K562 (cell line): ENCODE data around the gene SULT2B1. TPM values are rescaled to one million over a fixed set of nuclear protein-coding genes. Genes with fewer than 3 reads are reported as not detected.

Source experiments
- ATAC-seq: fragments of 200-7000 bp; cut with Tn5 transposase; 3 replicates; pipeline ENCODE4 v1.9.1; 2020; ENCODE audit warnings: moderate library complexity
- BruUV-seq: library from RNA; stranded (reverse); fragments of 400-500 nt; replicated peaks from 2 replicates; lab custom pipeline; 2021; lab: Mats Ljungman, UMichigan
- CTCF ChIA-PET: fragments of 300-600 bp; formaldehyde crosslinking; extraction: SDS; loops from one replicate; lab custom pipeline; 2021; ENCODE audit warnings: low intra/inter-chr PET ratio; lab: Yijun Ruan, JAX
- POLR2A ChIA-PET: fragments of 300-600, 350-650 bp; sonication (Branson Sonifier 250); formaldehyde crosslinking; extraction: SDS; loops from one replicate; lab custom pipeline; 2021; ENCODE audit warnings: antibody characterized with exemption, inconsistent platforms; lab: Yijun Ruan, JAX
- DNase-seq, 4 experiments: peaks; one replicate each; pipeline versions ENCODE4 v3.0.0 to v3.0.0-alpha.2; 2011 to 2018; ENCODE audit warnings: low spot score in 3 of 4, mixed read lengths in 3 of 4; ENCODE audit errors: extremely low read depth in 1 of 4
- FAIRE-seq: peaks from 2 replicates; lab custom pipeline; 2011; peaks lifted over from hg19 to GRCh38; lab: Jason Lieb, UNC
- H2AFZ ChIP-seq: 2 replicates; pipeline ENCODE4 v1.6.0; 2011; ENCODE audit warnings: low read depth, low read length, control low read depth, inconsistent platforms
- H3K27ac ChIP-seq: fragments of 200-600 bp; 3 replicates; pipeline ENCODE4 v1.8.0; 2011; ENCODE audit warnings: low read depth, mild to moderate bottlenecking, control low read depth, inconsistent platforms, low read length, moderate library complexity, mixed read lengths; ENCODE audit errors: extremely low read depth
- H3K27me3 ChIP-seq, 2 experiments: fragments of 300-600 bp in 1 of 2; 2 replicates in 1 of 2; 3 replicates in 1 of 2; pipeline versions ENCODE4 v1.6.0 to v1.8.0; 2011; ENCODE audit warnings: inconsistent platforms in 2 of 2, low read length in 2 of 2, mild to moderate bottlenecking in 1 of 2, mixed read lengths in 1 of 2, moderate library complexity in 1 of 2; ENCODE audit not compliant: control insufficient read depth in 2 of 2, insufficient read depth in 2 of 2
- H3K36me3 ChIP-seq: fragments of 300-600 bp; 3 replicates; pipeline ENCODE4 v1.8.0; 2011; ENCODE audit warnings: mild to moderate bottlenecking, low read length, inconsistent platforms; ENCODE audit not compliant: control insufficient read depth, insufficient read depth
- H3K4me1 ChIP-seq, 2 experiments: fragments of 200-600 bp in 1 of 2; replicated peaks in 1 of 2; 2 replicates in 1 of 2; 3 replicates in 1 of 2; pipeline versions ENCODE4 v1.5.1 to v1.8.0; 2011; ENCODE audit warnings: inconsistent platforms in 2 of 2, low read length in 2 of 2, mild to moderate bottlenecking in 1 of 2, mixed read lengths in 1 of 2, moderate library complexity in 1 of 2; ENCODE audit not compliant: control insufficient read depth in 2 of 2, insufficient read depth in 2 of 2
- H3K4me2 ChIP-seq: 2 replicates; pipeline ENCODE4 v1.6.1; 2011; ENCODE audit warnings: low read length, control low read depth, inconsistent platforms, mixed read lengths; ENCODE audit not compliant: insufficient read depth
- H3K4me3 ChIP-seq: fragments of 200-600 bp; sonication (generic), shearing (Covaris generic); 2 replicates; pipeline ENCODE4 v1.5.1; 2016; ENCODE audit warnings: control low read depth, inconsistent platforms
- H3K79me2 ChIP-seq: fragments of 200-600 bp; 3 replicates; pipeline ENCODE4 v1.8.0; 2011; ENCODE audit warnings: low read length, inconsistent platforms; ENCODE audit not compliant: control insufficient read depth, insufficient read depth
- H3K9ac ChIP-seq, 2 experiments: 2 replicates each; pipeline versions ENCODE4 v1.6.0 to v1.6.1; 2011; ENCODE audit warnings: low read depth in 2 of 2, low read length in 2 of 2, control low read depth in 1 of 2, inconsistent platforms in 1 of 2, mild to moderate bottlenecking in 1 of 2, mixed read lengths in 1 of 2; ENCODE audit not compliant: insufficient read depth in 1 of 2
- H3K9me1 ChIP-seq: one replicate; pipeline ENCODE4 v1.6.0; 2011; ENCODE audit warnings: inconsistent platforms, mild to moderate bottlenecking, low read length, moderate library complexity; ENCODE audit not compliant: control insufficient read depth, insufficient read depth
- H3K9me3 ChIP-seq: replicated peaks from 2 replicates; pipeline ENCODE4 v1.5.1; 2011; ENCODE audit warnings: low read depth, low read length, inconsistent platforms; ENCODE audit not compliant: control insufficient read depth, insufficient read depth
- H4K20me1 ChIP-seq: replicated peaks from 2 replicates; pipeline ENCODE4 v1.6.1; 2011; ENCODE audit warnings: low read length, inconsistent platforms, mixed read lengths; ENCODE audit not compliant: control insufficient read depth, insufficient read depth
- C11orf30 ChIP-seq: fragments of 450-650 bp; IDR thresholded peaks from 2 replicates; pipeline ENCODE4 v1.6.1; 2016; ENCODE audit warnings: low read depth, mild to moderate bottlenecking
- GATAD2B ChIP-seq: fragments of 450-650 bp; IDR thresholded peaks from 2 replicates; pipeline ENCODE4 v1.6.1; 2017; ENCODE audit warnings: mild to moderate bottlenecking, borderline replicate concordance
- MAFF ChIP-seq: IDR thresholded peaks from 2 replicates; pipeline ENCODE4 v1.6.1; 2012; ENCODE audit warnings: low read length, improper control_type of control experiment
- MAFG ChIP-seq: fragments of 450-650 bp; conservative IDR thresholded peaks from 2 replicates; pipeline ENCODE4 v1.6.1; 2016; ENCODE audit warnings: missing genetic modification characterization, missing compliant biosample characterization
- MAFK ChIP-seq: IDR thresholded peaks from 2 replicates; pipeline ENCODE4 v1.6.1; 2011; ENCODE audit warnings: low read length, improper control_type of control experiment
- NFE2 ChIP-seq: IDR thresholded peaks from 2 replicates; pipeline ENCODE4 v1.6.1; 2014; ENCODE audit warnings: antibody characterized with exemption, low read depth
- NFXL1 ChIP-seq: fragments of 450-650 bp; formaldehyde crosslinking; IDR thresholded peaks from 2 replicates; pipeline ENCODE4 v1.4.0; 2021; ENCODE audit warnings: mild to moderate bottlenecking
- POLR2AphosphoS5 ChIP-seq: IDR thresholded peaks from 2 replicates; pipeline ENCODE4 v1.6.1; 2011; ENCODE audit warnings: mild to moderate bottlenecking, low read depth, low read length, moderate library complexity; ENCODE audit not compliant: control insufficient read depth, insufficient read depth
- RNF219 ChIP-seq: fragments of 250-450 bp; sonication (Bioruptor Pico); IDR thresholded peaks from 2 replicates; pipeline ENCODE4 v1.5.0; 2022; ENCODE audit warnings: mild to moderate bottlenecking
- SUPT5H ChIP-seq: fragments of 450-650 bp; IDR thresholded peaks from 2 replicates; pipeline ENCODE4 v1.6.1; 2016
- TGIF2 ChIP-seq: sonication (generic); formaldehyde crosslinking; IDR thresholded peaks from 2 replicates; pipeline ENCODE4 v1.8.1; 2022; ENCODE audit warnings: mild to moderate bottlenecking, missing genetic modification reagents, moderate library complexity
- TSC22D4 ChIP-seq: fragments of 450-650 bp; IDR thresholded peaks from 2 replicates; pipeline ENCODE4 v1.6.1; 2016; ENCODE audit warnings: missing genetic modification characterization, missing biosample characterization, control low read depth
- ZC3H11A ChIP-seq: IDR thresholded peaks from 2 replicates; pipeline ENCODE4 v1.6.1; 2012; ENCODE audit warnings: low read depth, low read length, improper control_type of control experiment
- ZNF282 ChIP-seq: sonication (generic); formaldehyde crosslinking; IDR thresholded peaks from 2 replicates; pipeline ENCODE4 v1.8.1; 2023; ENCODE audit warnings: missing genetic modification reagents
- ZNF316 ChIP-seq: fragments of 450-650 bp; IDR thresholded peaks from 2 replicates; pipeline ENCODE4 v1.6.1; 2016
- ZNF655 ChIP-seq: fragments of 250-450 bp; sonication (Bioruptor Pico); IDR thresholded peaks from 2 replicates; pipeline ENCODE4 v1.5.0; 2021
- ZNF778 ChIP-seq: fragments of 450-650 bp; formaldehyde crosslinking; IDR thresholded peaks from 2 replicates; pipeline ENCODE4 v1.4.0; 2020; ENCODE audit warnings: mild to moderate bottlenecking, moderate library complexity
- ZSCAN32 ChIP-seq: fragments of 450-650 bp; formaldehyde crosslinking; IDR thresholded peaks from 2 replicates; pipeline ENCODE4 v1.4.0; 2020; ENCODE audit warnings: mild to moderate bottlenecking, moderate library complexity
- WGBS: fragments of 100-300 bp; shearing (Covaris generic); methylation state at CpG from one replicate; pipeline ENCODE4 v1.1.6; 2016; ENCODE audit warnings: low coverage, mixed read lengths; ENCODE audit not compliant: insufficient coverage; ENCODE audit errors: missing lambda C conversion rate; 5-methylcytosine and 5-hydroxymethylcytosine counted together
- in situ Hi-C: fragments of 300-500 bp; cut with MboI; formaldehyde crosslinking; loops from 4 replicates; pipeline ENCODE4 v1.15.0; 2018; ENCODE audit warnings: inconsistent platforms, mixed read lengths
- intact Hi-C: fragments of 100-400 bp; cut with micrococcal nuclease; formaldehyde crosslinking; loops from 2 replicates; pipeline ENCODE4 v1.14.2; 2022
- polyA plus RNA-seq, 8 experiments: library from polyadenylated mRNA; depleted of rRNA in 4 of 8; stranded (reverse) in 5 of 8; unstranded in 3 of 8; fragments of >200 nt; fragmentation: Nextera tagmentation in 2 of 8; fragmentation: Illumina TruSeq in 1 of 8; extraction: Ambion mirVana in 2 of 8; extraction: Trizol in 1 of 8; gene quantifications; 2 replicates each; pipeline versions ENCODE4 v1.2.1 to v1.2.3, GENCODE V29; 2011 to 2014; ENCODE audit warnings: inconsistent platforms in 1 of 8, missing spikeins in 1 of 8
- total RNA-seq, 7 experiments: library from RNA; depleted of rRNA in 6 of 7; stranded (reverse); fragments of >200 nt in 6 of 7; fragmentation: Illumina TruSeq in 2 of 7; extraction: Trizol in 2 of 7; gene quantifications; 2 replicates each; pipeline versions ENCODE4 v1.2.1 to v1.2.3, GENCODE V29; 2011 to 2021; ENCODE audit warnings: low replicate concordance in 1 of 7

The SULT2B1 gene
- total and polyA plus RNA-seq, 9 of the 15 experiments (the other 6 are each of a cell fraction or from before 2014, with no cell fraction given): 0.09 to 0.62 (median 0.22) TPM; not detected in 2

- WGBS: 68% methylated on average over 16 of the region's 19 CpGs
- H3K27ac ChIP-seq: no peak overlapping the region; the same call in 2 of the 3 replicates
- intact Hi-C loops: no loop called here
- peaks cover 11% of the 10 kb centered on the region for H3K9me1 ChIP-seq
- H3K9ac ChIP-seq: peak overlapping the region in 1 of 2 experiments; percentile 94; a peak in 2 of 4 replicates
- H3K79me2 ChIP-seq: peaks cover 44% of the 10 kb centered on the region
- no peak for ATAC-seq
- POLR2A ChIA-PET: interaction anchor here (0.8 to 4.7 kb wide), 14 partner anchors 8 to 169 kb away, joined by 3 to 85 read pairs (median 3); partner anchors contain the start of gene SPACA4
- H4K20me1 ChIP-seq: peaks cover 37% of the 10 kb centered on the region
- peaks cover 38% of the 10 kb centered on the region; the same call in 2 of the 3 replicates for H3K36me3 ChIP-seq
- peak overlapping the region; percentile 91; the same call in 1 of the 2 replicates for H3K4me2 ChIP-seq
- CTCF ChIA-PET: no interaction called here
- no peak for FAIRE-seq
- TF ChIP-seq ZNF316 (peak; percentile 91), MAFK (peak; percentile 58; the same call in 1 of the 2 replicates), ZNF655 (CRISPR knock-in tag) (no peak), ZNF778 (no peak), NFXL1 (CRISPR knock-in tag) (no peak), TGIF2 (CRISPR knock-in tag) (no peak), ZNF282 (CRISPR knock-in tag) (no peak), SUPT5H (peak; percentile 5; the same call in 1 of the 2 replicates), GATAD2B (no peak), RNF219 (CRISPR knock-in tag) (no peak), MAFF (peak; percentile 38; the same call in 1 of the 2 replicates), NFE2 (0 out of 2 replicates have a peak, but pooled peaks have one; percentile 9), MAFG (tag) (peak; percentile 65), ZSCAN32 (CRISPR knock-in tag) (no peak), TSC22D4 (no peak), C11orf30 (peak; percentile 84), ZC3H11A (no peak), POLR2AphosphoS5 (0 out of 2 replicates have a peak, but pooled peaks have one; percentile 8)
- H3K27me3 ChIP-seq: no peaks in the 10 kb centered on the region
- H3K4me1 ChIP-seq: peaks cover 30 to 63% of the 10 kb centered on the region in 2 experiments; a peak in 4 of 5 replicates
- H3K4me3 ChIP-seq: no peak overlapping the region; the same call in 1 of the 2 replicates
- no peak overlapping the region for H2AFZ ChIP-seq
- no peaks in the 10 kb centered on the region for H3K9me3 ChIP-seq
- peak in 1 of 4 experiments; percentile 7 for DNase-seq
- no TSS peak for BruUV-seq
- in situ Hi-C loops: no loop called here
Observed at GRCh38 chr19:48615231-48616040, 63.5 kb downstream of the SULT2B1 start.
